Transverse colon (tissue), 4 donors: ENCODE data around the gene NUB1. TPM values are rescaled to one million over a fixed set of nuclear protein-coding genes. Genes with fewer than 3 reads are reported as not detected.

ENCODE experiments used
- DNase-seq: peaks from one replicate; pipeline ENCODE4 v3.0.0-alpha.2; 2019
- H3K27ac ChIP-seq, 4 donors: fragments of 200-600 bp; sonication (generic); 2 replicates each; pipeline ENCODE4 v1.5.1; 2016 to 2018; ENCODE audit warnings: inconsistent platforms in 4 of 4
- H3K27me3 ChIP-seq: fragments of 200-600 bp; sonication (generic); 2 replicates; pipeline ENCODE4 v1.5.1; 2017; ENCODE audit warnings: inconsistent platforms
- H3K36me3 ChIP-seq, 4 donors: fragments of 200-600 bp; sonication (generic); 2 replicates each; pipeline ENCODE4 v1.5.1; 2017 to 2019; ENCODE audit warnings: inconsistent platforms in 4 of 4
- H3K4me1 ChIP-seq, 4 donors: fragments of 200-600 bp; sonication (generic); 2 replicates each; pipeline ENCODE4 v1.5.1; 2017 to 2020; ENCODE audit warnings: inconsistent platforms in 4 of 4
- H3K4me3 ChIP-seq, 4 donors: fragments of 200-600 bp; sonication (generic); 1 replicate in 1 of 4; 2 replicates in 3 of 4; pipeline versions ENCODE4 v1.5.1 to v1.6.1; 2017 to 2019; ENCODE audit warnings: inconsistent platforms in 4 of 4
- H3K9me3 ChIP-seq, 2 donors: fragments of 200-600 bp; sonication (generic); 2 replicates each; pipeline ENCODE4 v1.5.1; 2017 to 2019; ENCODE audit warnings: inconsistent platforms in 2 of 2
- CTCF ChIP-seq, 5 experiments: fragments of 200-600 bp in 3 of 5; fragments of 450-650 bp in 2 of 5; sonication (generic) in 3 of 5; IDR thresholded peaks; 1 replicate in 2 of 5; 2 replicates in 3 of 5; pipeline ENCODE4 v1.5.1; 2016 to 2017; ENCODE audit warnings: antibody characterized with exemption in 5 of 5, inconsistent platforms in 3 of 5, mild to moderate bottlenecking in 2 of 5, moderate library complexity in 1 of 5
- EP300 ChIP-seq: sonication (generic); formaldehyde crosslinking; IDR thresholded peaks from one replicate; pipeline ENCODE4 v1.6.1; 2017; ENCODE audit warnings: antibody characterized with exemption, low read depth
- POLR2A ChIP-seq: fragments of 450-650 bp; IDR thresholded peaks from one replicate; pipeline ENCODE4 v1.6.1; 2016; ENCODE audit warnings: antibody characterized with exemption, mild to moderate bottlenecking, moderate library complexity
- POLR2AphosphoS5 ChIP-seq, 3 donors: sonication (generic); formaldehyde crosslinking; IDR thresholded peaks; one replicate each; pipeline ENCODE4 v1.6.1; 2016; ENCODE audit warnings: antibody characterized with exemption in 3 of 3
- WGBS, 2 donors: methylation state at CpG; one replicate each; pipeline ENCODE4 v1.1.5; 2018; ENCODE audit warnings: low coverage in 1 of 2; 5-methylcytosine and 5-hydroxymethylcytosine counted together
- in situ Hi-C, 4 donors: fragments of 200-750 bp; cut with MboI; loops; one replicate each; pipeline versions ENCODE4 v1.15.0 to v1.15.1; 2017; ENCODE audit warnings: low sequenced_read_pairs in 3 of 4, low pct_ligation_motif_present in 1 of 4, low pct_unique_long_range_greater_than_20kb in 1 of 4
- intact Hi-C: fragments of 100-400 bp; cut with DNase I; formaldehyde crosslinking; loops from one replicate; pipeline ENCODE4 v1.15.1; 2023; ENCODE audit warnings: low total_unique reads
- total RNA-seq, 4 donors: library from RNA; depleted of rRNA; stranded (reverse); fragments of >200 nt; gene quantifications; one replicate each; pipeline ENCODE4 v1.1.0, GENCODE V29; 2016

NUB1 gene
- total RNA-seq, 4 donors from 2014 or later = 26.3 to 69.5 (median 56.4) TPM

DNA sequence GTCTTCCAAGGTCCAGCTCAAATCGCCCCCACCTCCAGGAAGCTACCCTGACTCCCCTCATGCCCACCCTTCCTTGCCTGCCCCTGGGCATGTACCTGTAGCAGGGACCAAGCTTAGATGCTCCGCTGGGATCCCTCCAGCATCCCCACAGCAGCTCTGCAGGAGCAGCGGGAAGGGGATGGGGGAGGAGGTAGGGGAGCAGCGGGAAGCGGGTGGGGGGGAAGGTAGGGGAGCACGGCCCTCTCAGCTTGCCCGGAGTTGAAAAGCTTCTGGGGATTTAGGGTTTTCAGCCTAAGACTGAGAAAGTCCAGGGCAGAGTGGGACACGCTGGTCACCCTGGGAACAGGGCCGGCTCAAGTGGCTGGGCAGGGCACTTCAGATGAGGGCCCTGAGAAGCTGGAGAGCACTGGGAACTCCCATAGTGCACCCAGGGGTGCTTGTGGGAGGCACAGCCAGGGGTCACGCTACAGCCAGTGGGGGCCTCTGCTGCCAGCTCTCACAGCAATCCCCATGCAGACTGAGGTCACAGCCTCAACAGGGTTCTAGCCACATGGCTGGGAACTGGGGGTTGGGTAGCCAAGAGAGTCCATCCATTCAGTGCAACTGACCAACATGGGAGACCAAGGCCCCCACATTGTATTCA lies 54.8 kb downstream of the NUB1 start:
- Histone ChIP-seq H3K36me3 (no peaks in the 10 kb centered on the region), H3K27ac (no peak overlapping the region), H3K4me1 (no peaks in the 10 kb centered on the region), H3K9me3 (no peaks in the 10 kb centered on the region), H3K4me3 (no peak overlapping the region), H3K27me3 (no peaks in the 10 kb centered on the region)
- in situ Hi-C loops = no loop called here
- intact Hi-C loops = no loop called here
- no peak for TF ChIP-seq CTCF (IDR thresholded peaks at IDR 0.05)
- no peak for TF ChIP-seq POLR2AphosphoS5 (IDR thresholded peaks at IDR 0.05)
- TF ChIP-seq EP300 = no peak
- no peak for DNase-seq
- 84% methylated on average over 9 of the region's 10 CpGs; no CpG with 5 or more reads in 1 of the 2 donors for WGBS, 2 donors

DNA sequence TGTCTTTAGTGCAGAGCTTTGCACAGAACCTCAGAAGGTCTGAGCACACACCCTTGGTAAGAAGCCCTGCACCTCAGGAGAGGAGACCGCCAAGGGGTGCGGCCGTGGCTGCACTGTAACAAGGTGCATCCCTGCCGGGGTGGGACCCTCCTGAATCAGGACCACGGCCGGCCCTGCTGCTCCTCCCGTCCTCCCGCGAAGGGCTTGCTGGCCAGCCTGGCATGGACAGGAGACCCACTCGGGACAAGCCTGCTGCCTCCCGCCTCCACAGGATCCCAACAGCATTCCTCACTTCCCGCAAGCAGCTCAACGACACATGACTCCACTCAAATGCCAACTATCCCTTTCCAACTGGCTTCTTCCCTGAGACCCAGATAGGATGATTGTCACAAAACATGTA lies 55.4 kb downstream of the NUB1 start:
- intact Hi-C loops = no loop called here
- H3K36me3 ChIP-seq = no peaks in the 10 kb centered on the region
- WGBS, 2 donors = 95% methylated on average over 13 of the region's 13 CpGs; no CpG with 5 or more reads in 1 of the 2 donors
- no peak overlapping the region for H3K4me3 ChIP-seq
- in situ Hi-C loops = no loop called here
- TF ChIP-seq POLR2A = no peak
- no peak for TF ChIP-seq POLR2AphosphoS5 (IDR thresholded peaks at IDR 0.05)
- TF ChIP-seq CTCF (IDR thresholded peaks at IDR 0.05) = no peak
- TF ChIP-seq EP300 = no peak
- no peak for DNase-seq
- H3K9me3 ChIP-seq = no peaks in the 10 kb centered on the region
- no peaks in the 10 kb centered on the region for H3K4me1 ChIP-seq
- H3K27me3 ChIP-seq = no peaks in the 10 kb centered on the region
- no peak overlapping the region for H3K27ac ChIP-seq

- 85 to 93% methylated on average over 8 to 19 of the region's 19 CpGs for WGBS, 2 donors
- Histone ChIP-seq H3K4me1 (peaks cover 0 to under 1% (median 0%) of the 10 kb centered on the region in 4 donors), H3K36me3 (no peaks in the 10 kb centered on the region), H3K27me3 (no peaks in the 10 kb centered on the region), H3K9me3 (no peaks in the 10 kb centered on the region), H3K4me3 (no peak overlapping the region), H3K27ac (no peak overlapping the region)
- intact Hi-C loops (no loop called here), in situ Hi-C loops (no loop called here)
- no peak for TF ChIP-seq EP300
- no peak for TF ChIP-seq POLR2AphosphoS5 (IDR thresholded peaks at IDR 0.05)
- TF ChIP-seq POLR2A = no peak
- no peak for TF ChIP-seq CTCF (IDR thresholded peaks at IDR 0.05)
- DNase-seq = no peak
These were observed 57.1 kb downstream of the NUB1 start for GRCh38 chr7:151398446-151399304.

- in situ Hi-C loops = no loop called here
- TF ChIP-seq CTCF (IDR thresholded peaks at IDR 0.05) = no peak
- TF ChIP-seq POLR2A = no peak
- TF ChIP-seq POLR2AphosphoS5 (IDR thresholded peaks at IDR 0.05) = no peak
- TF ChIP-seq EP300 = no peak
- Histone ChIP-seq H3K27ac (no peak overlapping the region), H3K27me3 (no peaks in the 10 kb centered on the region), H3K9me3 (no peaks in the 10 kb centered on the region), H3K4me3 (no peak overlapping the region), H3K36me3 (no peaks in the 10 kb centered on the region), H3K4me1 (peaks cover 0 to 5% (median 0%) of the 10 kb centered on the region in 4 donors)
- intact Hi-C loops = no loop called here
- no peak for DNase-seq
- WGBS, 2 donors = 94% methylated on average over 7 of the region's 7 CpGs; no CpG with 5 or more reads in 1 of the 2 donors
These were observed 57.6 kb downstream of the NUB1 start for GRCh38 chr7:151399305-151399601.
